Psoas muscle (tissue), 8 donors: ENCODE results near the gene BET1. TPM values are rescaled to one million over a fixed set of nuclear protein-coding genes. Genes with fewer than 3 reads are reported as not detected.
A peak's percentile ranks its signal among the peaks of the same experiment; 100 is the strongest.

Source experiments
- ATAC-seq, 4 donors: fragments of 200-7000 bp; cut with Tn5 transposase; one replicate each; pipeline ENCODE4 v1.9.1; 2020; ENCODE audit warnings: moderate library complexity in 3 of 4, mild to moderate bottlenecking in 2 of 4
- DNase-seq, 2 donors: peaks; one replicate each; pipeline ENCODE4 v3.0.0-alpha.2; 2020
- H3K27ac ChIP-seq: fragments of 200-600 bp; one replicate; pipeline ENCODE4 v1.8.0; 2022
- H3K27me3 ChIP-seq, 3 donors: fragments of 200-600 bp in 1 of 3; one replicate each; pipeline versions ENCODE4 v1.6.1 to v1.8.0; 2013 to 2022; ENCODE audit warnings: low read length in 2 of 3, mild to moderate bottlenecking in 2 of 3, moderate library complexity in 1 of 3; ENCODE audit not compliant: insufficient read depth in 3 of 3
- H3K36me3 ChIP-seq, 2 donors: fragments of 200-600 bp in 1 of 2; one replicate each; pipeline versions ENCODE4 v1.6.1 to v1.8.0; 2013 to 2022; ENCODE audit warnings: low read depth in 1 of 2, mild to moderate bottlenecking in 1 of 2, moderate library complexity in 1 of 2; ENCODE audit not compliant: insufficient read depth in 1 of 2
- H3K4me1 ChIP-seq: fragments of 200-600 bp; one replicate; pipeline ENCODE4 v1.8.0; 2022
- H3K4me3 ChIP-seq: fragments of 200-600 bp; one replicate; pipeline ENCODE4 v1.8.0; 2022; ENCODE audit warnings: mild to moderate bottlenecking
- H3K9me3 ChIP-seq: fragments of 200-600 bp; one replicate; pipeline ENCODE4 v1.8.0; 2022
- CTCF ChIP-seq: fragments of 200-600 bp; IDR thresholded peaks from one replicate; pipeline ENCODE4 v1.8.0; 2022; ENCODE audit warnings: antibody characterized with exemption
- WGBS, 3 donors: extraction: QIAGEN DNeasy Blood & Tissue Kit; methylation state at CpG; one replicate each; pipeline versions ENCODE4 v1.1.6 to v1.1.7; 2013; 5-methylcytosine and 5-hydroxymethylcytosine counted together
- intact Hi-C, 2 donors: fragments of 100-400 bp; cut with DNase I; formaldehyde crosslinking; loops; one replicate each; pipeline versions ENCODE4 v1.11.0 to v1.14.2; 2022
- polyA plus RNA-seq, 3 donors: library from polyadenylated mRNA; stranded (reverse); fragments of 200-250 nt; gene quantifications; one replicate each; pipeline ENCODE4 v1.2.3, GENCODE V29; 2013
- total RNA-seq, 4 donors: library from RNA; stranded (reverse); fragmentation: NEBNext Ultra II Directional in 2 of 4; extraction: Animal tissue kit (Norgen Biotek cat#: 25700) in 2 of 4; gene quantifications; one replicate each; pipeline versions ENCODE4 v1.2.1 to v1.2.4, GENCODE V29; 2021 to 2023
- donor health status: healthy with polysubstance abuse.
- donor health status: DM: no; HTN: no; CAD: no; lungs with moderate emphysema.
- donor health status: Bipolar disorder and iron deficiency.
- donor health status: healthy.
- donor health status: DM: yes; HTN: yes; CAD: no.
- donor health status: DM: no; HTN: no; CAD: no.
- donor health status: DM: no; HTN: no; CAD: no.
- donor health status: DM: yes; HTN: yes; CAD: no.

Gene BET1
- total and polyA plus RNA-seq, 7 donors, result 6.7 to 14.2 (median 9.2) TPM

GRCh38 chr7:94008537-94008936, 4.4 kb upstream of the BET1 start:
- Histone ChIP-seq H3K27me3 (peaks cover 0 to 4% (median 0%) of the 10 kb centered on the region in 3 donors), H3K4me1 (peaks cover 4% of the 10 kb centered on the region), H3K9me3 (no peaks in the 10 kb centered on the region), H3K4me3 (no peak overlapping the region), H3K27ac (no peak overlapping the region), H3K36me3 (no peaks in the 10 kb centered on the region)
- DNase-seq, result no peak
- WGBS, 3 donors, result 74 to 85% (median 84%) methylated on average over 2 of the region's 2 CpGs
- TF ChIP-seq CTCF, result no peak
- intact Hi-C loops, result no loop called here
- no peak for ATAC-seq

- ATAC-seq, result no peak
- TF ChIP-seq CTCF, result no peak
Measured at GRCh38 chr7:94005753-94006152, 1.6 kb upstream of the BET1 start.

GRCh38 chr7:94003446-94004023, 620 bp downstream of the BET1 start:
- TF ChIP-seq CTCF, result no peak
- peak overlapping the region; percentile 87 for H3K27ac ChIP-seq
- peaks cover 0 to 4% (median 0%) of the 10 kb centered on the region in 3 donors for H3K27me3 ChIP-seq
- H3K4me1 ChIP-seq, result peaks cover 21% of the 10 kb centered on the region
- WGBS, 3 donors, result 3 to 4% (median 4%) methylated on average over 16 of the region's 16 CpGs
- no peaks in the 10 kb centered on the region for H3K9me3 ChIP-seq
- peak; percentile 36 to 66 (median 41) for ATAC-seq
- peak overlapping the region; percentile 95 for H3K4me3 ChIP-seq
- intact Hi-C loops, result no loop called here
- peaks cover 0 to 15% of the 10 kb centered on the region in 2 donors for H3K36me3 ChIP-seq
- DNase-seq, result no peak

More at GRCh38 chr7:94005753-94006152, 1.6 kb upstream of the BET1 start:
- H3K27ac ChIP-seq, result no peak overlapping the region
- 62 to 69% (median 66%) methylated on average over 3 of the region's 3 CpGs for WGBS, 3 donors
- no peak for DNase-seq
- intact Hi-C loops, result no loop called here
- no peaks in the 10 kb centered on the region for H3K9me3 ChIP-seq
- H3K36me3 ChIP-seq, result peaks cover 0 to 4% of the 10 kb centered on the region in 2 donors
- peaks cover 0 to 4% (median 0%) of the 10 kb centered on the region in 3 donors for H3K27me3 ChIP-seq
- H3K4me3 ChIP-seq, result no peak overlapping the region
- H3K4me1 ChIP-seq, result peaks cover 21% of the 10 kb centered on the region

GRCh38 chr7:94001396-94001795, 2.8 kb downstream of the BET1 start:
- H3K4me3 ChIP-seq, result no peak overlapping the region
- intact Hi-C loops, result no loop called here
- DNase-seq, result no peak
- ATAC-seq, result no peak
- no peaks in the 10 kb centered on the region for H3K9me3 ChIP-seq
- H3K27ac ChIP-seq, result no peak overlapping the region
- 84 to 95% (median 92%) methylated on average over 1 of the region's 1 CpG for WGBS, 3 donors
- TF ChIP-seq CTCF, result no peak
- peaks cover 3 to 26% of the 10 kb centered on the region in 2 donors for H3K36me3 ChIP-seq
- peaks cover 0 to 4% (median 0%) of the 10 kb centered on the region in 3 donors for H3K27me3 ChIP-seq
- H3K4me1 ChIP-seq, result peaks cover 21% of the 10 kb centered on the region

GRCh38 chr7:93997868-93998267, 6.3 kb downstream of the BET1 start:
- DNase-seq, result no peak
- H3K27me3 ChIP-seq, result no peaks in the 10 kb centered on the region
- 94 to 95% (median 95%) methylated on average over 3 of the region's 3 CpGs for WGBS, 3 donors
- no peak for TF ChIP-seq CTCF
- H3K36me3 ChIP-seq, result peaks cover 6 to 57% of the 10 kb centered on the region in 2 donors
- peaks cover 11% of the 10 kb centered on the region for H3K4me1 ChIP-seq
- no peaks in the 10 kb centered on the region for H3K9me3 ChIP-seq
- intact Hi-C loops, result no loop called here
- H3K4me3 ChIP-seq, result no peak overlapping the region
- H3K27ac ChIP-seq, result no peak overlapping the region
- ATAC-seq, result no peak
